ENCODE data around the gene GRPEL2.

Gene GRPEL2, protein sequence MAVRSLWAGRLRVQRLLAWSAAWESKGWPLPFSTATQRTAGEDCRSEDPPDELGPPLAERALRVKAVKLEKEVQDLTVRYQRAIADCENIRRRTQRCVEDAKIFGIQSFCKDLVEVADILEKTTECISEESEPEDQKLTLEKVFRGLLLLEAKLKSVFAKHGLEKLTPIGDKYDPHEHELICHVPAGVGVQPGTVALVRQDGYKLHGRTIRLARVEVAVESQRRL

DNA sequence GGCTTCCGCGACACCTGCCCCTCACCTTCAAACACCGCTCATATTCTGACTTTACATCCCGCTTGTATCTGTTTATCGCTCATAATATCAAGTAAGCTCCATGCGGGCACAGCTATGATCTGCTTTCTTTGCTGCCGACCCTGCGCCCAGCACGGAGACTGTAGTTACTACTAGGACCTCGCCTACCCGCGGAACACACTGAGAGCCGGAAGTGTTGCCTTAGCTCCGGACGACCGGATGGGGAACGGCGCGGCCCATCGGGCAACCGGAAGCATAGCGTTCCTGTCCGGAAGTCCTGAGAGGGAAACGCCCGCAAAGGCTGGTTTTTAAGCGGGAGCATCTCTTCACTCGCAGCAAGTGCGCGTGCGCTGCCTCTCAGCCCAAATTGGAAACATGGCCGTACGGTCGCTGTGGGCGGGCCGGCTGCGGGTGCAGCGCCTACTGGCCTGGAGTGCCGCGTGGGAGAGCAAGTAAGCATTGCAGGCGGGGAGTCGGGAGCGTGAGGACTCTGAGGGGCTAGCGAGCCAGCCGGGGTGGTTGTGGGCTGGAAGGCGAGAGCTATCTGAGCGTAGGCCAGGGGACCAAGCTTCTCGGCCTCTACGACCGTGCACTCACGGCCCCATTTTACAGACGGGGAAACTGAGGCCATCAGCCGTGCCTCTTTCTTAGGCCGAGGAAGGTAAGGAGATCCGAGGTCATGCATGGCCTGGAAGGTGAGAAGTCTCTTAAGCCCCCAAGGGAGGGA is at the start of gene GRPEL2:
Gene GRPEL2, plus strand, starts transcription at position 353 of the 745 bp plus-strand sequence. Its CDS starts 41 bp downstream, at position 394.
- peak; percentile 95 for DNase-seq

DNA sequence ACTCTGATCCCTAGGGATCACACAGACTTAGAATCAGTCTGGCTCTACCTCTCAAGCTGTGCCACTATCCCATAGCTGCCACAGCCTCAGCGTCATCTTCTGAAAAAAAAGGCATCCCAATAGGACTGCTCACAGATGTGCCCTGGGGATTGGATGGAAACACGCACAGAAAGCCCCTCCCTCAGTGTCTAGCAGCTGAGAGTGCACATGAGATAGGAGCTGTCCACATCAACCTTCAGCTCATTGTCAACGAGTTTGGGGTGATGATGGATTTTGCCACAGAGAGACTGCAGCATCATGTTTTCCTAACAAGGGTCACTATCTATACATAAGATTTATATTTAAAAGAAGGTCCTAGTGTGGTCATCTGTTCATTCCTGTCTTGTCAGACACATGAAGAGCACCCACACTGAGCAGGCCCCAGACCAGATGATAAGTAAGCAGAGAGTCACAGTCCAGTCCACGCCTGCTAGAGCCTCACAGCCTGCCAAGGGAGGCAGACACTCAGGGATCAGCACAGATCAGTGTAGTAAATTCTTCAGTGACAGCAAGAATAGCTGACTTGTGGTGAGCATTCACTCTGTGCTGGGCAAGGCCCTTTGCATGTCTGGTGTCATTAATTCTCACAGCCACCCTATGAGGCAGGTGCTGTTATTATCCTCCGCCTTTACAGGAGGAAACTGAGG is 47.8 kb upstream of the GRPEL2 start:
- DNase-seq: no peak

DNA sequence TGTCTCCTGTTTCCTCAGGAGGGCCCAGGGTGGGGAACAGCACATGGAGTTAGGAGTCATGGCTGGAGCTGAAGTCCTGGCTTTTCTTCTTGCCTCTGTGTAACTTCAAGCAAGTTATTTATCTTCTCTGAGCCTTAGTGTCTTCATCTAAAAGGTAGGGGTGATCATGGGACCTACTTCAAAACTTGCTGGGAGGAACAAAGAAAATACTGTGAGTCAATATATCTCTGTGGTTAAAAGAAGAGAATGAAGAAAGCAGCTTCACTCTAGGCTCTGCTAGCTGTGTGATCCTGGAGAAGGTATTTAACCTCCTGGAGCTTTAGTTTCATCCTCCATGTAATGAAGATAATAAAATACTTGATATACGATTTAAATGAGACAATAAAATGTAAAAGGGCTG is 47.1 kb upstream of the GRPEL2 start:
- DNase-seq: no peak

DNA sequence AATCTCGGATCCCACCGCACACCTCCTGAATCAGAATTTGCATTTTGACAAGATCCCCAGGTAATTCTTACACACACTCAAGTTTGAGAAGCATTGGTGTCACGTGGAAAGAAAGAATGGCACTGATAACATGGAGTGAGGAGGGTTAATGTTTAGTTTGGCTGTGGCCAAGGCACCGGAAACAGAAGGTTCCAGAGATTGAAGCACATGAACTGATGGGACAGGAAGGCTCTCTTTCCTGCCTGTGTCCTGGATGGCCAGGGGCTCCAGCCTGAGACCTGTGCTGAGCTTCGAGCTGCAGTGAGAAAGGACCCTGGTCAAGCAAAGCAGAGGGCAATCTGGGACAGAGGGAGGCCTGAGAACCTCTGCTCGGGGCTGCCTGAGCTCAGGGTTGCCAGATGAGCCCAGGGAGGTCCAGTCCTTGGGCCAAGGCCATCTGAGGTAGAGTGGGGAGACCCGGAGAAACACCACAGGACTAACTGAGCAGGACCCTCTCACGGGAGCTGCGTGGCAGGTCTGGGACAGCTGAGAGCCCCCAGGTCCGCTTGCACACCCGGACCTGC is 46.4 kb upstream of the GRPEL2 start:
- DNase-seq: no peak

DNA sequence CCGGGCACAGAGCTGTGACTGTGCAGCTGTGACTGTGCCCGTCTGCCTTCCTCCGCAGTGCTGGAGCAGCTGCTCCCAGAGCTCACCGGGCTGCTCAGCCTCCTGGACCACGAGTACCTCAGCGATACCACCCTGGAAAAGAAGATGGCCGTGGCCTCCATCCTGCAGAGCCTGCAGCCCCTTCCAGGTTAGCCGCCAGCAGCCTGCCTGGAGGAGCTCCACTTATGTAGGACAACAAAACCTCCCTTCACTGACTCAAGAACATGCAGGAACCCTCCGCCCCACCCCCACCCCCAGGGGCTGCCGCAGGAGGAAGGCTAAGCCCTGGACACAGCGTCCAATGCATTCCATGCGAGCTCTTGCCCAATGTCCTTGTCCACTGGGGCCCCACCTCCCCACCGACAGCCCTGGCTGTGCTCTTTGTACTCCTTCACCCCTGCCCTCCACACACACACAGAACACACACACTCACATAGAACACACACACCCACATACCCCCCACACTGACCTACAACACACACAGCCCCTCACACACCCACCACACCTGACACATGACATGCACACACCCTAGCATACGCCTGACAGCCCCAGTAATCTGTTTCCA is 45.7 kb upstream of the GRPEL2 start:
- no peak for DNase-seq

DNA sequence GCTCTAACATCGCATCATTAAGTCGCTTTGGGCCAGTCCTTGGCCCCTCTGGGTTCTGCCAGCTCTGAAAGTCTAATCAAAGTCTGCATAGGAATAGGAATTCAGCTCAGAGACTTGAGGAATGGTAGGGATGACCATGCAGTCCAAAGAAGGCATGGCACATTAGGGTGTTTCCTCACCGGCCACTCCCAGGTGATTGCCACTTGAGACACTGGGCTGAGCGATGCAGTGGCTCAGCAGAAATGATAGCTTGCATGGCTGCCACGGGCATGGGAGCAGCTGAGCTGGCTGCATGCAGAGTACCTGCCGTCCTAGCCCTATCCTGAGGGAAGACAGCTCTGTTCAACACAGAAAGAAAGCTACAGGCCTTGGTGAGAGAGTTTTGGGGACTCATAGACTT is 44.9 kb upstream of the GRPEL2 start:
- DNase-seq: no peak

DNA sequence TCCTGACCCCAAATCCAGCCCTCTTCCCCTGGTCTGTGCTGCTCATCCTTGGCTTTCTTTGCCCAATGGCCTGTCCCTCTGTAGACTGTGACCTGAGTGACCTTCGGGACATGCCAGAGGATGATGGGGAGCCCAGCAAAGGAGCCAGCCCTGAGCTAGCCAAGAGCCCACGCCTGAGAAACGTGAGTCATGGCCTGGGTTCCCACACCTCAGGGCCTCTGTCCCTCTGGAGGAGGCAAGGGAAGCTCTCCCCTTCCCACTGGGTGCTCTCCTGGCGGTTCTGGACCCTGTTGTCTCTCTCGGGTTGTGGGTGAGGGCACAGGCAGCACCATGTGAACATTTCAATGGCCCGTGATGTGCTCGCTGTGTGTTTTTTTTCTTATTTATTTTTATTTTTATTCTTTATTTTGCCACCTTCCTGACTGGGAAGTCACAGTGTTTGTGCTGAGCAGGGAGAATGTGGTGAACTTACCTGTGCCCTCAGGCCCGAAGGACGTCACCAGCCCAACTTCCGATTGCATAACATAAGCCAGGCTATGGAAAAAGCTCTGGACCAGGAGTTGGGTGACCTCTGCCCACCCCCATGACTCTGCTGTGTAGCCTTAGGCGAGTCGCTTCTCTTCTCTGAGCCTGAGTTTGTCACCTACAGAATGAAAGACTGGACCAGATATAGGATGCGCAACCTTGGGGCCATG is 44.1 kb upstream of the GRPEL2 start:
- DNase-seq: no peak

DNA sequence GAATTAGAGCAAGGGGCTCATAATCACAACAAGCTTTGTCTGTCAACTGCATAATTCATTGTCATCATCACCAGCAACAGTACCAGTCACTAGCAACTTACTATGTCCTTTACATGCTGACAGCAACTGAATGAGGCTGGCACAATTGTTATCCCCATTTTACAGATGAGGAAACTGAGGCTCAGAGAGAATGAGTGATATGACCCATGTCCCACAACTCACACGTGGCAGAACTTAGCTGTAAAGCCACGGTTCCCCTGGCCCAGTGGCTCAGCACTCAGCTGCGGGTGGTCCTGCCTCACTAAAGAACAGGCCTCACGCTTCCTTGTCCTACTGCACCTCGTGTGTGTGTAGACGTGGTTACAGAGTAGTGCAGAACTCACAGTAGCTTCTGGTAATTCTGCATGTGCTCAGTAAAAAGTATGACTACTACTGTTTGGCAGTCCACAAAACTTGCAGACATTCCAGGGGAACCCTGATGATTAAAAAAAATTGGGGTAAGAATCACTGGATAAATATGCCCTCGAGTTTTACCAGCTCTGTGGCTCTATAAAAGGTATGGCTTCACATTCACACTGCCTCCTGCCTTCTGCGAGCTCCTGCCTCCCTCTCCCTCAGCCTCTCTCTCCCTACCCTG is 43.4 kb upstream of the GRPEL2 start:
- DNase-seq: no peak

DNA sequence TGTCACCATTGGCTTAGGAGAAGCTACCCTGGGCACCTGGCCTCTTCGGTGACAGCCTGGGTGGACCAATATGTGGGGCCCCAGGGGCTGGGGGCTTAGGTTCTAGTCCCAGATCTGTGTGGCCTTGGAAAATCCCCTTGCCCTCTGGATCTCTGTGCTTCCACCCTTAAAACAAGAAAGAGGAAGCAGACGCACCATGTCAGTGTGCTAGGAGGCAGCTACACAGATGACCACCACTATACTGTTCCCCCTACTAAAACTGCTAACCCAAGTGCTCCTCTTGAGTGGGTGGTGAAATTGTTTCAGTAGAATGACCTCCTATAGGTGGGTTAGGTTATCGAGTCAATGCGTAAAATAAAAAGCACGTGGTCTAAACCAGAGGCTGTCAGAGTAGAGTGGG is 42.7 kb upstream of the GRPEL2 start:
- no peak for DNase-seq

DNA sequence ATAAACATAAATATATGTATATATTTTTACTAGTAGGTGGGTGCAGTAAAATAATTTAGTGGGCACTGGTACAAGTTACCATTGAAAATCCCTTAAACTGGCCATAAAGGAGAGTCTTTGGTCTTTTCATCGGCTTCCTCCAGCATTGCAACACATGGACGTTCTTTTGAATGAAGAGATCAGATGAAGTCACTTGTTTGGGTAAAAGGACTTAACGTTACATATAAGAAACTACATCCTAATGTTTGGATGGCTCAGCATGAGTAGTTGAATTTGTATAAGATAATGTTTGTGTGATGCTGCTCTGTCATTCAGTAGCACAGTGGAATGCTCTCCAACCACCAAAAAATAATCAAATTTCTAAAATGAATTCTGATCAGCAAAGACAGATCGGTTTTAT is 42.1 kb upstream of the GRPEL2 start:
- DNase-seq: no peak

- no peak for DNase-seq
These were observed 40.9 kb upstream of the GRPEL2 start for GRCh38 chr5:149304195-149305078.

- DNase-seq: no peak
These were observed 35.9 kb upstream of the GRPEL2 start for GRCh38 chr5:149309354-149309753.

DNA sequence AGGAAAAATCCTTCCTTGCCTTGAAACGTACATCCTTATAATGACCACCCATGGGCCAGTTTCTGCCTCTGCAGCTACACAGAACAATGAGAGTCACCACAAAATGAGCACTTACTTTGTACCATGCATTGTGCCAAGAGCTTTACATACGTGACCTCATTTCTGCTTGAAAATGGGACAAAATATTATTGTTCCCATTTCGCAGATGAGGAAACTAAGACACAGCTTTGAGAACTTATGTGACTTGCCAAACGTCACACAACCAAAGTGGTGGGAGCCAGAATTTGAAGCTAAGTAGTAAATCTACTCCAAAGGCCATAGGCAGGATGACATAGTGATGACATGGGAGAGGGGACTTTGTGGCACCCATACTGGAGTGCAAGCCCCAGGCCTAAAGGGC is 34.8 kb upstream of the GRPEL2 start:
- DNase-seq: no peak

DNA sequence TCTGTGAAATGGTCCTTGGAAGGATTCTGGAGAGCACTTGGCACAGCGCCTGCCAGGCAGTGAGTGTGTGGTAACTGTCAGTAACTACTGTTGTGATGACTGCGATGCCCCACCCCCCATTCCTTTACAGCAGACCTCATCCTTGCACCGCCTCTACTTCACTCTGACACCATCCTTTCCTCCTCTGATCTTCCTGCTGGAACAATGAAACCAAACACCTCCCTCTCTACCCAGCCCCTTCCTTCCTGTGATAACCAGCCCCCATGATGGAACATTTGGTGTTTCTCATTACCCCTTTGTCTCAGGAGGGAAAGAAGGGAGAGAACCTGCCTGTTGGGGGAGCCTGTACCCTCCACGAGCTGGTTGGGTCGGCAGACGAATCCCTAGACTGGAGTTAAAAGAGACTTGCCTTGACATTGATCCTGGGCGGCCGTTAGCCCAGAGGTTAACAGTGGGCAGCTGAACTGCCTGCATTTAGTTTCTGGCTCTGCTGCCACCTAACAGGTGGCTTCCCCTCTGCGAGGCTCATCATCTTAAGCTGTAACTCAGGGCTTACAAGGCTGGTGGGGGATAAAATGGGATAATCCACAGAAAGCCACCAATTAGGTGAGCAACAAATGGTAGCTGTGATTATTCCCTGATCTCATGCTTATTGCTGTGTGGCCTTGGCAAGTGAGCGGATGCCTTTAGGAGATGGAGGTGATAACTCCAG is 34.2 kb upstream of the GRPEL2 start:
- no peak for DNase-seq

DNA sequence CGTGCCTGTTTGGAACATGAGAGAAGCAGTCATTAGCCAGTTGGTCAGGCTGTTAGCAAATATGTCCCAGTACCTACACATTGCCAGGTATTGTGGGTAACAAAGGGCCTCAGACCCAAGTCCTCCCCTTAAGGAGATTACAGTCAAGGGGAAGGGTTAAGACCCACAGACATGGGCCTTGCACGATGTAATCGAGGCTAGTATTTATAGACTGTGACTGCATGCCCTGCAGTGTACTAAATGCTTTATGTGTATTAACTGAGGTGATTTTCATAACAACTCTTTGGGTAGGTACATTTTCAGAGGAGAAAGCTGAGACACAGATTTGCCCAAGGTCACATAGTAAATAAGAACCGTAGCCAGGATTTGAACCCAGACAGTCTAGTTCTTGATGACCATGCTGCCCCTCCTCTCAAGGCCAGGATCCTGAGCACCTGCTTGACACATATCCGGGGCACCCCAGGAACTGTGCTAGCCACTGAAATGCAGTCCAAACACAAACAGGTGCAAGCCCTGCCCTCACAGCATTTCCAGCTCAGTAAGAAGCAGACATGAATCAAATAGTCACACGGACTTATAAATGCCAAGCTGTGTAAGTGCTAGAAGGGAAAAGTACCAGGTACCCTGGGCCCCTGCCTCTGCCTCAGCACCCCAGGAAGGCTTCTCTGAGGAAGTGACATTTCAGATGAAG is 32.0 kb upstream of the GRPEL2 start:
- peak; percentile 31 for DNase-seq

DNA sequence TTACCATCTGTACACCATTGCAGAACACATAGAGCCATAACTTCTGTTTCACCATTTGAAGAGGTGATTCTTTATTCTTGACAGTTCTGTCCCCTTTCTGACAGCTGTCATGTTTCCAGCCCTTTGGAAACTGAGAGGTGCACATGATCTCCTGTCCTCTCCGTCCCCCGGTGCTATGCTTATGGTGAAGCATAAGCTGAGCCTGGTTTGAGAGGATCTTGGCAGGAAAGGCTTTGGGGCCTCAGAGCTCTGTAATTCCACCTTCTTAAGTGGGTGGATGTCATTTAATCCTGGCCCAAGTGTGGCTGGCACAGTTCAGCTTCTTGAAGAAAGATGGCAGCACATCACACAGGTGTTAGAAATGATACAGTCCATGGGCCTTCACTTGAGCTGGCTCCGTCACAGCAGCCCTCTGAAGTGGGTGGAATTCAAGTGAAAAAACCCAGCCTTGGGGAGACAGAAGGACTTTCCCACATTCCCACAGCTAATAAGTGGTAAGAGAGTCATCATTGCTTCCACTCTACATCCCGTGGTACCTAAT is 30.7 kb upstream of the GRPEL2 start:
- DNase-seq: no peak

DNA sequence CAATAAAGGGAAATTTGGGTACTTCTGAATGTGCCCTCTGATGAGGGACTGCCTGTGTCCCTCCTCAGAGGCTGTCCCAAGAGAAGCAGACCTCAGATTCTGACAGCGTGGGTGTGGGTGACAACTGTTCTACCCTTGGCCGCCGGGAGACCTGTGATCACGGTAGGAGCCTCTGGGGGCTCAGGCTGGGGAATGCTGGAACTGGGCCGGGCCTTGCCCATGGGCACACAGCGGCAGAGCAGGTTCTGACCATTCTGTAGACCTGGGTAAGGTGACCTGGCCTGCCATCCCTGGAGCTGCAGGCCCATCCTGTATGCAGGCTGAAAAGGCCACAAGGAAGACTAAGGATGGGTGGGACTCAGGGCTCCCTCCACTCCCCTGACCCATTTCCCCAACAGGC is 29.5 kb upstream of the GRPEL2 start:
- DNase-seq: no peak

DNA sequence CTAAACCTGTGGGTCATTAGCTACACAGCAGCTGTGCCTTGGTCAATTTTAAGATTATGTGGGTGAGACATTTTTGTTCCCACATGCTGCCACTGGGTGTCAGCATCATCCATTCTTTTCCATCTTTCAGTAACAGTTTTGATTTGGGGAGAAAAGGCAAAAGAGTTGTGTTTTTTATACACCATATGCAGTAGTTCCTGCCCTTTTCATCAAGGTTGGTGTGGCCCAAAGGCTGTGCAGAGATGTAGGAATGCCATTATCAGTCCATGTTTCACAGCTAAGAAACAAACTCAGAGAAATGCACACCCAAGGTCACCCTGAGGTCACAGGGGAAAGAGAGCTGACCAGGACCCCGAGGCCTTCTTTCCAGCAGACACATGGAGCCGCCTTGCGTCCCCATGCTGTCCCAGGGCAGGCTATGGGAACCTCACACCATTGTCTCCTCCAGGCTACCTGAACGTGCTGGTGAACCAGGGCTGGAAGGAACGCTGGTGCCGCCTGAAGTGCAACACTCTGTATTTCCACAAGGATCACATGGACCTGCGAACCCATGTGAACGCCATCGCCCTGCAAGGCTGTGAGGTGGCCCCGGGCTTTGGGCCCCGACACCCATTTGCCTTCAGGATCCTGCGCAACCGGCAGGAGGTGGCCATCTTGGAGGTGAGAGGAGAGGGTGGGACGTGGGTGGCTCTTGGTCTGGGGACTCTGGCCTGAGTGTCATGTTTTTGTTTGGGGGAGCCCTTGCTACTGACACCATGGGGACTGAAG is 27.8 kb upstream of the GRPEL2 start:
- DNase-seq: peak; percentile 37

GRCh38 chr5:149319174-149319573 is 26.1 kb upstream of the GRPEL2 start:
- DNase-seq: no peak
